ENCODE data around the gene EIF4H.

Gene EIF4H
- long read RNA-seq, transcript EIF4H-201 (7 exons, 2,679 nt), result minor isoform, 35 of 2,225 reads
- long read RNA-seq, transcript EIF4H-202 (6 exons, 2,503 nt), result major isoform, 2,086 of 2,225 reads
- long read RNA-seq, partial matches to known transcripts, result 59 of 2,225 reads
- long read RNA-seq, other reads (novel, unspliced or antisense), result 44 of 2,225 reads

GRCh38 chr7:74173866-74174605 is at the start of gene EIF4H:
EIF4H (plus strand) TSS chr7:74174356; CDS start chr7:74174384, 28 bp downstream.
- no peaks in the 10 kb centered on the region for H3K27me3 ChIP-seq (ENCODE audit: insufficient read depth, poor library complexity, severe bottlenecking)
- DNase-seq (ENCODE audit: low read depth in 1 of 2, low spot score in 1 of 2), result peak; percentile 90 to 94

GRCh38 chr7:74126220-74126880 is 47.8 kb upstream of the EIF4H start:
- DNase-seq (ENCODE audit: low read depth in 1 of 2, low spot score in 1 of 2), result no peak
- no peak for TF ChIP-seq GABPA (IDR thresholded peaks at IDR 0.05; ENCODE audit: low read depth)
- no peak for TF ChIP-seq CTCF (IDR thresholded peaks at IDR 0.05; ENCODE audit: insufficient read depth, low read length)
- no peak for TF ChIP-seq POLR2AphosphoS5 (IDR thresholded peaks at IDR 0.05; ENCODE audit: low read depth)
- TF ChIP-seq REST (IDR thresholded peaks at IDR 0.05; ENCODE audit: insufficient replicate concordance, low read depth), result no peak
- TF ChIP-seq SPI1 (IDR thresholded peaks at IDR 0.05; ENCODE audit: borderline replicate concordance, low read depth), result no peak
- no peak overlapping the region for H3K27ac ChIP-seq (replicated peaks)
- no peak overlapping the region for H3K4me3 ChIP-seq (replicated peaks; ENCODE audit: insufficient read depth, low read length)
- no peaks in the 10 kb centered on the region for H3K27me3 ChIP-seq (ENCODE audit: insufficient read depth, poor library complexity, severe bottlenecking)

More at GRCh38 chr7:74173866-74174605, at the start of gene EIF4H:
- no peak for TF ChIP-seq CTCF (IDR thresholded peaks at IDR 0.05; ENCODE audit: insufficient read depth, low read length)
- TF ChIP-seq SPI1 (IDR thresholded peaks at IDR 0.05; ENCODE audit: borderline replicate concordance, low read depth), result peak; percentile 30; the same call in 1 of the 2 replicates
- TF ChIP-seq REST (IDR thresholded peaks at IDR 0.05; ENCODE audit: insufficient replicate concordance, low read depth), result peak; percentile 41
- peak; percentile 71 for TF ChIP-seq POLR2AphosphoS5 (IDR thresholded peaks at IDR 0.05; ENCODE audit: low read depth)
- no peak for TF ChIP-seq GABPA (IDR thresholded peaks at IDR 0.05; ENCODE audit: low read depth)
- H3K4me3 ChIP-seq (replicated peaks; ENCODE audit: insufficient read depth, low read length), result peak within 1 kb of the TSS; percentile 93
- H3K27ac ChIP-seq (replicated peaks), result peak within 1 kb of the TSS; percentile 92

- no peak for TF ChIP-seq GABPA (IDR thresholded peaks at IDR 0.05; ENCODE audit: low read depth)
- no peak for TF ChIP-seq REST (IDR thresholded peaks at IDR 0.05; ENCODE audit: insufficient replicate concordance, low read depth)
- no peak for DNase-seq (ENCODE audit: low read depth in 1 of 2, low spot score in 1 of 2)
- H3K4me3 ChIP-seq (replicated peaks; ENCODE audit: insufficient read depth, low read length), result no peak overlapping the region
- no peak overlapping the region for H3K27ac ChIP-seq (replicated peaks)
- H3K27me3 ChIP-seq (ENCODE audit: insufficient read depth, poor library complexity, severe bottlenecking), result no peaks in the 10 kb centered on the region
Observed at GRCh38 chr7:74129887-74130286, 44.3 kb upstream of the EIF4H start.

All from HL-60 (cell line).